Measurements from ENCODE around the gene HHAT.

DNA sequence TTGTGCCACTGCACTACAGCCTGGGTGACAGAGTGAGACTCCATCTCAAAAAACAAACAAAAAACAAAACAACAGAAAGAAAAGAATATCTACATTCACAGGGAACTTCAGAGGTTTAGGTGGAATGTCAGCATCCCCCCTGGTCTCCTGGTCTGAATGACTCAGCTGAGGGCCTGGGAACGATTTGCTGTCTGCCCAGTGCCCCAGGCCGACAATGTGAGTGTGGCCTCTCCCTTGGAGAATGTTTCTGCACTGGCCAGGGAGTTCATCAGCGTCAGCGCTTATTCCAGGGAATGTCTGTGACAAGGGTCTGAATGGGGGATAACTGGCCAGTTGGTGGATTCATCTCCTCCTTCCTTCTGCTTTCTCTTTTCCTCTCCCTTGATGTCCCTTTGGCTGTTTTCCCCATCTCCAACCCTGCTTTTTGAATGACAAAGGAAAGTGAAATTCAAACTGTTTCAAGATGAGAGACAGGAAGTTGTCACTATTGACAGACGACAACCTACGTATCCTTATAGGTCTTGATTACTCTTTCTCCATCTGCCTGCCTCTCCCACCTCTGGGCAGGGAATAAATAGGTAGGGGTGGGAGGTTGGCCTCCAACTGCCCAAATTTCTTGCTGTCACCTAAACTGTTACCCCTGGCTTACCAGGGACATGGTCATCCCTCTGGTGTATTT lies 213.1 kb downstream of the HHAT start:
- TF ChIP-seq, protein P1, sequence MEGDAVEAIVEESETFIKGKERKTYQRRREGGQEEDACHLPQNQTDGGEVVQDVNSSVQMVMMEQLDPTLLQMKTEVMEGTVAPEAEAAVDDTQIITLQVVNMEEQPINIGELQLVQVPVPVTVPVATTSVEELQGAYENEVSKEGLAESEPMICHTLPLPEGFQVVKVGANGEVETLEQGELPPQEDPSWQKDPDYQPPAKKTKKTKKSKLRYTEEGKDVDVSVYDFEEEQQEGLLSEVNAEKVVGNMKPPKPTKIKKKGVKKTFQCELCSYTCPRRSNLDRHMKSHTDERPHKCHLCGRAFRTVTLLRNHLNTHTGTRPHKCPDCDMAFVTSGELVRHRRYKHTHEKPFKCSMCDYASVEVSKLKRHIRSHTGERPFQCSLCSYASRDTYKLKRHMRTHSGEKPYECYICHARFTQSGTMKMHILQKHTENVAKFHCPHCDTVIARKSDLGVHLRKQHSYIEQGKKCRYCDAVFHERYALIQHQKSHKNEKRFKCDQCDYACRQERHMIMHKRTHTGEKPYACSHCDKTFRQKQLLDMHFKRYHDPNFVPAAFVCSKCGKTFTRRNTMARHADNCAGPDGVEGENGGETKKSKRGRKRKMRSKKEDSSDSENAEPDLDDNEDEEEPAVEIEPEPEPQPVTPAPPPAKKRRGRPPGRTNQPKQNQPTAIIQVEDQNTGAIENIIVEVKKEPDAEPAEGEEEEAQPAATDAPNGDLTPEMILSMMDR (IDR thresholded peaks at IDR 0.05): no peak
- TF ChIP-seq EP300 (IDR thresholded peaks at IDR 0.05): no peak

All from stomach (tissue), 4 donors.